ENCODE results near the gene RNF150. TPM values are rescaled to one million over a fixed set of nuclear protein-coding genes. Genes with fewer than 3 reads are reported as not detected.
A peak's percentile ranks its signal among the peaks of the same experiment; 100 is the strongest.
"Not testable (repeated sequence)": the region's sequence is repeated elsewhere in the genome, so short reads cannot be mapped to it uniquely, and the experiment has no call there.

The RNF150 gene
- 100 to 1,000 TPM in 1 of 12 donors, 10 to 100 TPM in 11; 24.6 to 112 (median 37.9) TPM for polyA plus RNA-seq (ENCODE audit: insufficient read length in 12 of 12)
- long read RNA-seq, donor 1, full-length matches to known transcripts: 1 of 1 reads
- long read RNA-seq, donor 1, partial matches to known transcripts: 0 of 1 reads
- long read RNA-seq, donor 1, other reads (novel, unspliced or antisense): 0 of 1 reads
- long read RNA-seq, donor 2, full-length matches to known transcripts: 6 of 15 reads
- long read RNA-seq, donor 2, partial matches to known transcripts: 9 of 15 reads
- long read RNA-seq, donor 2, other reads (novel, unspliced or antisense): 0 of 15 reads
- long read RNA-seq, donor 3, full-length matches to known transcripts: 3 of 3 reads
- long read RNA-seq, donor 3, partial matches to known transcripts: 0 of 3 reads
- long read RNA-seq, donor 3, other reads (novel, unspliced or antisense): 0 of 3 reads
- long read RNA-seq, donor 4: 0 reads
- long read RNA-seq, donor 5, full-length matches to known transcripts: 10 of 63 reads
- long read RNA-seq, donor 5, partial matches to known transcripts: 26 of 63 reads
- long read RNA-seq, donor 5, other reads (novel, unspliced or antisense): 27 of 63 reads
- long read RNA-seq, donor 6, full-length matches to known transcripts: 4 of 4 reads
- long read RNA-seq, donor 6, partial matches to known transcripts: 0 of 4 reads
- long read RNA-seq, donor 6, other reads (novel, unspliced or antisense): 0 of 4 reads
- long read RNA-seq, donor 7, full-length matches to known transcripts: 4 of 4 reads
- long read RNA-seq, donor 7, partial matches to known transcripts: 0 of 4 reads
- long read RNA-seq, donor 7, other reads (novel, unspliced or antisense): 0 of 4 reads
- long read RNA-seq, donor 8, full-length matches to known transcripts: 10 of 10 reads
- long read RNA-seq, donor 8, partial matches to known transcripts: 0 of 10 reads
- long read RNA-seq, donor 8, other reads (novel, unspliced or antisense): 0 of 10 reads
- long read RNA-seq, donor 9, full-length matches to known transcripts: 1 of 1 reads
- long read RNA-seq, donor 9, partial matches to known transcripts: 0 of 1 reads
- long read RNA-seq, donor 9, other reads (novel, unspliced or antisense): 0 of 1 reads
- long read RNA-seq, donor 10, full-length matches to known transcripts: 14 of 14 reads
- long read RNA-seq, donor 10, partial matches to known transcripts: 0 of 14 reads
- long read RNA-seq, donor 10, other reads (novel, unspliced or antisense): 0 of 14 reads
- long read RNA-seq, donor 11: 0 reads

- DNase-seq: peak; percentile 95
These were observed at the start of gene RNF150 for GRCh38 chr4:141133146-141133998. Gene RNF150 (minus strand): TSS chr4:141133469.

DNA sequence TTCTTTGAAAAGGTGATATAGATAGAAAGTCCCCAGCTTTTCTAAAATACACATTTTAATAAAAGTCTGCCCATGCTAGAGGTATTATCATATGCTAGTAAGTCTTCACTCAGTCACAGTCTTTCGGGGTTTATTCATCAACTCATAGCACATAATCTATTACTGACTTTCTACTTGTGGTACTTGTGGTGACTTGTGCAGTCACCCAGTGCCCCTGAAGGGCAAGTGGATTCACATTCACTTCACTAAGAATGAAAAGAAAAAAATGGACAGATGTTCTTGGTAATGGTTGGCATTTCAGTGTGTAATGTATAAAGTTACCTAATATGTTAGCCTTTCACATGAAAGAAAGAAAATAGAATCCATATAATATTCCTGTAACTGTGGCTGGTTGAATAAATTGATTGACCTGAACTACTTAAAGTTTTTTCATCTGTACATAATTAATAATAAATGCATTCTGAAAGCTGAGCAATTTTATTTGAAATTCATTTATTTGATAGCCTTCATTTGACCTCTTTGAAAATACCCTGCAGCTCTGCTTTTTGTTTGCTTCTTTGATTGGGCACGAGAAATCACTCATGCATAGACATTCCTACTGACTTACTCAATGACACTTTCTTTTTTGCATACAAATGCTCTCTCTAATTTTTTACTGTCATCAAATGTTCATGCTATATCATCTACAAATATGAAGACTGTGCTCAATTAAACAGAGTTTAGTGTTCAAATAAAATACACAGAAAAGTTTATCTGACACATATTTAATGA lies 47.9 kb upstream of the RNF150 start:
- no peak for DNase-seq

- no peak for DNase-seq
These were observed 46.5 kb upstream of the RNF150 start for GRCh38 chr4:141179474-141180373.

DNA sequence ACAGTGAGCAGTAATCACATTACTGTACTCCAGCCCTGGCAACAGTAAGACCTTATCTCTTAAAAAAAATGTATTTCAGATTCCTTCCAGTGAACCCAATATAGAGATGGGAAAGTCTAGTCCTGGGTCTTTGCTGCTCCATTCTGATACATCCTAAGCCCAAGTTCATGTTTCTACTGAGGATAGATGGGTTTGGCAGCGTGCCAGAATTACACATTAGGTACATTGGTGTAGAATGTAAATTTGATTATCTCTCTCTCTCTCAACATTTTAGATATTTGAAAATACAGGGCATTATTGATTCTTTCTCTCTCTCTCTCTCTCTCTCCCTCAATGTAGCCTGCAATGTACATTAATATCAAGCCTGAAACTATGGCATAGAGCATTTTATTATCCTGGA lies 43.9 kb upstream of the RNF150 start:
- no peak for DNase-seq

GRCh38 chr4:141174457-141174856 lies 41.2 kb upstream of the RNF150 start:
- no peak for DNase-seq

- no peak for DNase-seq
These were observed 37.4 kb upstream of the RNF150 start for GRCh38 chr4:141170671-141171070.

DNA sequence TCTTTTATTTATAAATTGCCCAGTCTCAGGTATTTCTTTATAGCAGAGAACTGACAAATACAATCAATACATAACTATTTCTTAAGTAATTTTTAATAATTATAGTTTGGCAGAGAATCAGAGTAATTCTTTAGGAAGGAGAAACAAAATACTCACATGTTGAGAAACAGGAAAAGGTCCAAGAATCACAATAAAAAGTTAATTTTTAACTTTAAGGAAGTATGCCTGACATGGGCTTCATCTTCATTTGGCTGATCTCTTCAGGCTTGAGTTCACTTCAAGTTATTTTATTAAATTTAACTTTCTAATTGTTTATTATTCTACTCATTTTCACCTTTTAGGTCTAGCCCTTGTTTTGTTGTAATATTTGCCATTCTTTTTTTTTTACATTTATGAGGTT lies 36.1 kb upstream of the RNF150 start:
- no peak for DNase-seq

- not testable (repeated sequence) for DNase-seq
These were observed 31.7 kb upstream of the RNF150 start for GRCh38 chr4:141165001-141165400.

DNA sequence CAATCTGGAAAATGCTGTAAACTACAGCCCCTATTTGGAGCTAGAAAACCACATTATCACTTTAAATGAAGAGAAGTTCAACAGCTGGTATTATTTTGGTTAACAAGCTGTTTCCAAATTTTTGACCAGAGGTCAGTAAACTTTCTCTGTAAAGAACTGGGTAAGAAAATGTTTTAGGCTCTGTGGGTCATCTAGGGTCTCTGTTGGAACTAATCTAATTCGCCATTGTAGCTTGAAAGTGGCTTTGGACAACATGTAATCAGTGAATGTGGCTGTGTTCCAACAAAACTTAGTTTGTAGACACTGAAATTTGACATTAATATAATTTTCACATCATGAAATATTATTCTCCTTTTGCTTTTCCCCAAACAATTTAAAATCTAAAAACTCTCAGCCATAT lies 25.8 kb upstream of the RNF150 start:
- no peak for DNase-seq

GRCh38 chr4:141158219-141158618 lies 24.9 kb upstream of the RNF150 start:
- peak; percentile 29 for DNase-seq

- DNase-seq: no peak
These were observed 22.3 kb upstream of the RNF150 start for GRCh38 chr4:141155586-141155985.

DNA sequence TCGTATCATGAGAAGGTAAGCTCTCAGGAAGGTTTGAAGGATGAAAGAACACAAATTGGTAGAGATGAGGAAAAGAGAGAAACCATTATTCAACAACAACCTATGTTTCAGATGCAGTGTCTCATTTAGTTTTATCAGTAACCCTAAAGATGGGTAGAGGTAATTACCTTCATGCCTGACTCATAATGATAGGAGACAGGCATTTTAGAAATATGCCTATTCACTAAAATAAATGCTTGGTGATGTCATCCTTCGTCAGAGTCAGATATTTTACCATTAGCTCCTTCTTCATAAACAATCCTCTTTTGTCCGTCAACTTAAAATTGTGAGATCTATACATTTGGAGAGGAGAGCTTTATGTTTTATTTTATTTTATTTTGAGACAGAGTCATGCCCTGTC lies 21.5 kb upstream of the RNF150 start:
- no peak for DNase-seq

DNA sequence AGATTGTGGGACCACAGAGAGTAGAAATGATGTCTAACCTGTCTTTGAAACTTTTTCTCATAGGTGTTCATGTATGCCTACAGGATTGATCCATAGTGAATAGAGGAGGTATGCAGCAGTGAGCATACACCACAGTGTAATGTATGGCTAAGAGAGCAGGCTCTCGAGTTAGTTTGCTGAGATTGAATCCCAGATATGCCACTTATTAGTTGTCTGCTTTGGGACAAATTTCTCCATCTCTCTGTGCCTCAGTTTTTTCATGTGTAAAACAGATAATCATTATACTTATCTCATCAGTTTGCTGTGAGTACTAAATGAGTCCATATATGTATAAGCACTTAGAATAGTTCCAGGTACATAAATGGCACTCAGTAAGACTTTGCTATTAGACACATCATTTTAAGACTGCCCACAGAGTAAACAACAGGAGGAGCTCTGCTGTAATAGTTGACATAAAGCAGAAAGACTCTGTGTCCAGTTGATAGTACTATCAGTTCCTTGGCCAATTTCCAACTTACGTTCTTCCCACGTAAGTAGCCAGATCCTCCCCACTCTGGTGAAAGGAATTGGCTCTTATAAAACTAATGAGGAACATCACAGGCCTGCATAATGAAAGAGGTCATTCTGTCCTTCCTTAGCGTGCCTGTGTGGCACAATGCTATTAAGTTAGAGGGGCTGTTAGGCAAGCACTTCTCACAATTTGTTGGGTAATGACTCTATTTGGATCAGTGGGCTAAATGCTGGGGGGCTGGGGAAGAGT lies 20.7 kb upstream of the RNF150 start:
- DNase-seq: no peak

- DNase-seq: no peak
These were observed 10.9 kb upstream of the RNF150 start for GRCh38 chr4:141144207-141144606.

DNA sequence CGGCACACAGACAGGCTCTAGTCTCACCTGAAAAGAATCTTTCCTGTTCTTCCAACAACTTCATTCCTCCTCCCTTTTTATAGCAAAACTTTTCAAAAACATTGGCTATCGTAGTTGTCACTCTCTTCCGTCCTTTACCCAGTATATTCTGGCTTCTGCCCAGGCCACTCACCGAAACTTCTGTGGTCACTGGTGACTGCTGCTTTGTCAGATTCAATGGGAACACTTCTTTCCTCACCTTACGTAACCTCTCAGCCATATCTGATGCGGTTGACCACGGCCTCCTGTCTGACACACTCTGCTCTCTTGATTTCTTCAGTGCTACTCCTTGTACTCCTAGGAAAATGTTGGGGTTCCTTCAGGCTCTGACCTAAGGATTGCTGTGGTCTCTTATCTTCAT lies 9.2 kb upstream of the RNF150 start:
- DNase-seq: no peak

GRCh38 chr4:141140391-141141200 lies 7.3 kb upstream of the RNF150 start:
- DNase-seq: peak; percentile 72

All from muscle of arm (tissue), 14 donors.